Activated naive CD8-positive, alpha-beta T cell treated with anti-CD3 and anti-CD28 coated beads, Interleukin-2, amount 50 U/mL, for 24 hours (primary cell): ENCODE measurements around the gene GRPR.

Experiments
- ATAC-seq: fragments of 150-1000 bp; cut with Tn5 transposase; one replicate; pipeline ENCODE4 v1.10.0; 2021
- DNase-seq: peaks from one replicate; pipeline ENCODE4 v3.0.0; 2021
- H3K27ac Mint-ChIP-seq: one replicate; pipeline ENCODE4 v1.8.0; 2021; ENCODE audit warnings: mild to moderate bottlenecking, mixed read lengths
- H3K27me3 Mint-ChIP-seq: one replicate; pipeline ENCODE4 v1.8.0; 2021; ENCODE audit warnings: mixed read lengths
- H3K36me3 Mint-ChIP-seq: one replicate; pipeline ENCODE4 v1.8.0; 2021; ENCODE audit warnings: low read depth, mixed read lengths
- H3K4me1 Mint-ChIP-seq: one replicate; pipeline ENCODE4 v1.8.0; 2021; ENCODE audit warnings: mixed read lengths
- H3K4me3 Mint-ChIP-seq: one replicate; pipeline ENCODE4 v1.8.0; 2021; ENCODE audit warnings: mild to moderate bottlenecking, moderate library complexity, mixed read lengths
- H3K9me3 Mint-ChIP-seq: one replicate; pipeline ENCODE4 v1.8.0; 2021; ENCODE audit warnings: mixed read lengths

The GRPR gene

DNA sequence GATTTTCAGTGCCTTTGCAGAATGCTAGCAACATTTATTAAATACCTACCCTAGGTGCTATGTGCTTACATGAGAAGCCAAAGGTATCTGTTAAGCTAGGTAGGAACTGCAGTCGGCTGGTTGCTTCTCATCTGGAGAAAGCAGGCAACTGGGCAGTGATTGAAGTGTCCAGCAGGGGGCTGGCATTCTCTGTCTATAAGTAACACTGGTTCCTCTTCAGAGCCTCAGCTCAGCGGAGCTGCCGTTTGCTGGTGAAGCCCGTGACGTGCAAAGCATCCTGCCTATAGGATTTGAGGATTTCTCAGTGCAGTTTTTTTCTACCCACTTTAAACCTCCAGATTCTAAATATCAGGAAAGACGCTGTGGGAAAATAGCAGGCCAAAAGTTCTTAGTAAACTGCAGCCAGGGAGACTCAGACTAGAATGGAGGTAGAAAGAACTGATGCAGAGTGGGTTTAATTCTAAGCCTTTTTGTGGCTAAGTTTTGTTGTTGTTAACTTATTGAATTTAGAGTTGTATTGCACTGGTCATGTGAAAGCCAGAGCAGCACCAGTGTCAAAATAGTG, at the start of gene GRPR:
TSS of gene GRPR (plus strand) at position 344 of the 565 bp plus-strand sequence. CDS start 389 bp downstream, outside the sequence.
- Mint-ChIP-seq H3K36me3 (no peaks in the 10 kb centered on the region), H3K4me3 (no peak within 1 kb of the TSS), H3K27ac (no peak within 1 kb of the TSS), H3K27me3 (peaks cover 9% of the 10 kb centered on the region), H3K4me1 (peaks cover 24% of the 10 kb centered on the region), H3K9me3 (no peaks in the 10 kb centered on the region)
- DNase-seq (peak; percentile 62), ATAC-seq (peak; percentile 83)

DNA sequence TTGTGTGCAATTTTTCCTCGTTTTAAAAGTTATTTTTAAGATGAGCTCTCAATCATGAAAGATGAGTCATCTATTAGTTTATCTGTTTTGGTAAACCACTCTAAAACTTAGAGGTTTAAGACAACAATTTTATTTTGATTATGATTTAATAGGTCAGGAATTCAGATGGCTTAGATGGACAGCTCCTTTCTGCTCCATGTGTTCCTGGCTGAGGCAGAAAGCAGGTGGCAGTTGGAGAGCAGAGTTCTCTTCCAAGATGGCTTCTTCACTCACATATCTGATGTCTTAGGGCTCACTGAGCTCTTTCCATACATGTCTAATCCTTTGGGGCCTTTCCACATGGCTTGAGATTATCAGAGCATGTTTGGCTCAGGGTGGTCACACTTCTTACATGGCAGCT, 48.3 kb upstream of the GRPR start:
- Mint-ChIP-seq H3K27me3 (peaks cover 4% of the 10 kb centered on the region), H3K4me1 (no peaks in the 10 kb centered on the region), H3K9me3 (no peaks in the 10 kb centered on the region), H3K27ac (no peak overlapping the region), H3K36me3 (no peaks in the 10 kb centered on the region), H3K4me3 (no peak overlapping the region)
- ATAC-seq, result no peak
- DNase-seq, result no peak

DNA sequence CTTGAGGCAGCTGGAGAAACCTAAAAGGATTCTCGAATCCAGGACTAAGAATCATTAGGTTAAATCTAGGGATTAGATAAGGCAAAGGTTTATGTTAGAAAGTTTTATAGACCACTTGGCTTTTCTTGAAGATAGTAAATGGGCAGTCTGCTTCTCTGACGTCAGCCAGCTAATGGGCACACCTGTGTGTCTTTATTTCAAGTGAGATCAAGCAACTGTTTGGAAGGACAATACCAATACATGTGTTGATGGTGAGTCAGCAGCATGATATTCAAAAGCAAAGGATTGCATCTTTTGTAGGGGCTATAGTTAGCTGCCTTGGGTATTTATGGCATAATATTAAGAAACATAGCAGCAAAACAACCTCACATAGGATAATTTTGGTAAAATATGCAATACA, 46.5 kb upstream of the GRPR start:
- Mint-ChIP-seq H3K4me3 (no peak overlapping the region), H3K4me1 (no peaks in the 10 kb centered on the region), H3K27ac (no peak overlapping the region), H3K27me3 (peaks cover 4% of the 10 kb centered on the region), H3K36me3 (no peaks in the 10 kb centered on the region), H3K9me3 (no peaks in the 10 kb centered on the region)
- DNase-seq (no peak), ATAC-seq (no peak)

DNA sequence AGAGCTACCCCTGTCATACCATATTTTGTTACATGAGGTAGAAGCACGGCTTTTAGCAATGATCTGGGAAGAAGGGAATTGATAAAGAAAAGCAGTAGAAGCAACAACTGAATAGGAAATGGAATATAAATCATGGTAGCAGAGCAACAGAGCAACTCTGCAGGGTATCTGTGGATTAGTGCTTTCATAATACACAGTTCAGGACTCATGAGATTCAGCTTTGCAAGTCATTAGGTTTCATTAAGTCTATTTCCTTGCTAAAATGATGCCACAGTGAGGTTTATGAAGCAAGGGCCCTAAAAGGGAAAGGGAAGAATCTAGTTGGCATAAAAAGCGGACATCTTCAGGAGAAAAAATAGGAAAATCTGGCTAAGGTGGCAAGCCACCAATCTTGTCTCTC, 45.6 kb upstream of the GRPR start:
- H3K4me3 Mint-ChIP-seq, result no peak overlapping the region
- H3K9me3 Mint-ChIP-seq, result no peaks in the 10 kb centered on the region
- no peaks in the 10 kb centered on the region for H3K36me3 Mint-ChIP-seq
- peaks cover 4% of the 10 kb centered on the region for H3K27me3 Mint-ChIP-seq
- ATAC-seq, result no peak
- no peak overlapping the region for H3K27ac Mint-ChIP-seq
- H3K4me1 Mint-ChIP-seq, result no peaks in the 10 kb centered on the region
- DNase-seq, result no peak

DNA sequence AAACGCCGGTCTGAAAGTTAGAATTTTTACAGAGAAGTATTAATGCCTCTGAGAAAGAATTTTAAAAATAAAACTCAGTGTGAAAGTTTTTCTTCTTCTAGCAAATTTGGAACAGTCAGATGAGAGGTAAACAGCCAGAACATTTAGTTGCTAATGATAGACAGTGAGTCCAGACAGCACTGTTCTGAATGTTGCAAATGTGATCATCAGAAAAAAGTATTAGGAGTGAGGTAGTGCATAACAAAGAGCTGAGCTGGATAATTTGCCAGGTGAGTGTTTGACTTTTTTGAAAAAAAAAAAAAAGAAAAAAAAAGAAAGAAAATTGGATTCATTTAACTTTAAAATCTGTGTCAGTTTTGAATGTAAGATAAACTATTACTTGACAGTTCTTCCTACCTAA, 42.0 kb upstream of the GRPR start:
- Mint-ChIP-seq H3K36me3 (no peaks in the 10 kb centered on the region), H3K27me3 (no peaks in the 10 kb centered on the region), H3K27ac (no peak overlapping the region), H3K9me3 (no peaks in the 10 kb centered on the region), H3K4me1 (no peaks in the 10 kb centered on the region), H3K4me3 (no peak overlapping the region)
- no peak for ATAC-seq
- DNase-seq, result no peak

DNA sequence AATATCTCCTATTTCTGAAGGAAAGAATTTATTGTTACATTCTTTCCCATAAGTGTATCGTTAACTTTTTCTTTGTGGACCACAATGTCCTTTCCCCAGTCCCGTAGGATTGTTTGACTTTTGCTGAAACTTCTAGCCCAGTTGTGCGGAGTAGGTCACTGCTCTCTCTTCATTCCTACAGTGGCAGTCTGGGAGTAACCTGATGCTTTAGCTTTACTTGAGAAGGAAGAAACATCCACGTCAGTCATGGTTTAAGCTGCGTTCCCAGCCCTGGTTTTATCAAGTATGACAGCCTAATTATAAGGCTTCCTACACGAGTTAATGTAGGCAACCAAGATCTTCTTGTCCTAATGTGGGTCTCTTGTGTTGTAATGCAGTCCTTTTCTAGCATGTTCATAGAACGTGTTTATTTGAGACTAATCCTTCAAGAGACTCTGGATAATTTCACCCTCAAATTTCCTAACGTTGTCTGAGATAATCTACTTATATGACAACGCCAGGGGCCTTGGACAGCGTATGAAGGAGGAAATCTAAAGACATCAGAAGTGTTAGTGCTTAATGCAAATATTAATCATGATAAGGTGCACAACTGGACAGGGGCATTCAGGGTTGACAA, 40.8 kb upstream of the GRPR start:
- no peaks in the 10 kb centered on the region for H3K9me3 Mint-ChIP-seq
- no peak overlapping the region for H3K4me3 Mint-ChIP-seq
- no peaks in the 10 kb centered on the region for H3K4me1 Mint-ChIP-seq
- no peaks in the 10 kb centered on the region for H3K27me3 Mint-ChIP-seq
- no peaks in the 10 kb centered on the region for H3K36me3 Mint-ChIP-seq
- DNase-seq (no peak), ATAC-seq (no peak)
- H3K27ac Mint-ChIP-seq, result no peak overlapping the region

DNA sequence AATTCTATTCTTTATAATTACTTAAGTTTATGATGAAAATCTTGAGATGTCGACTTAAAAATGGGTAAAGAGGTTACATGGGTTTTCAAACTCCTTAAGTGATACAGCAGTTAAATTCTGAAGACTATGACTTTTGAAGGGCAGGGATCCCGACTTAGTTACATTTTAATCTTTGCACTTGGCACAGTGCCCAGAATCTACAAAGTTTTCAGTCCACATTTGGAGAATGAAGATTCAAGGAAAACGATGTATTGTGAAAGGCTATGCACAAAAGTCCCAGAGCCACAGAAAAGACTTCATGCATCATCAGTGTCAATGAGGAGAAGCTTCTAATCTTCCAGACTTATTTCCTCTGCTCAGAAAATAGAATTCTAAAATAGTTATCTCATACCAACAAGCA, 36.3 kb upstream of the GRPR start:
- no peaks in the 10 kb centered on the region for H3K9me3 Mint-ChIP-seq
- no peak for DNase-seq
- peaks cover 3% of the 10 kb centered on the region for H3K27me3 Mint-ChIP-seq
- no peak overlapping the region for H3K27ac Mint-ChIP-seq
- H3K4me3 Mint-ChIP-seq, result no peak overlapping the region
- ATAC-seq, result no peak
- no peaks in the 10 kb centered on the region for H3K36me3 Mint-ChIP-seq
- H3K4me1 Mint-ChIP-seq, result no peaks in the 10 kb centered on the region

DNA sequence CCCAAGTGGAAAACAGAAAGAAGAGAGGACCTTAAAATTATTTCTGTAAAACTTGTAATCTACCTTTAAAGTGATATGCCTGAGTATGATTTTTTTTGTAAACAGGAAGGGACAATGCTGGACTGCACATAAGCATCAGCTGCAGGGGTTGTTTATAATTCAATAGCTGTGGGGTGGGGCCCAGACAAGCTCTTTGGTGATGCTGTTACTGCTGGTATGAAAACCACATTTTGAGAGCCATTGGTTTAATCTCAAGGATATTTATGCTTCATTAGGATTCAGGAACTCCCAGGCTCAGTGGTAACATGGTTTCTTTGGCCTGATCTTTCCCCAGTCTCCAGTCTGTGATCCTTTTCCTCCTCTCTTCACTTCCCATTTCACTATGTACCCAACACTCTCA, 34.3 kb upstream of the GRPR start:
- Mint-ChIP-seq H3K4me1 (no peaks in the 10 kb centered on the region), H3K27ac (no peak overlapping the region), H3K9me3 (no peaks in the 10 kb centered on the region), H3K36me3 (no peaks in the 10 kb centered on the region), H3K4me3 (no peak overlapping the region), H3K27me3 (peaks cover 8% of the 10 kb centered on the region)
- no peak for ATAC-seq
- no peak for DNase-seq

DNA sequence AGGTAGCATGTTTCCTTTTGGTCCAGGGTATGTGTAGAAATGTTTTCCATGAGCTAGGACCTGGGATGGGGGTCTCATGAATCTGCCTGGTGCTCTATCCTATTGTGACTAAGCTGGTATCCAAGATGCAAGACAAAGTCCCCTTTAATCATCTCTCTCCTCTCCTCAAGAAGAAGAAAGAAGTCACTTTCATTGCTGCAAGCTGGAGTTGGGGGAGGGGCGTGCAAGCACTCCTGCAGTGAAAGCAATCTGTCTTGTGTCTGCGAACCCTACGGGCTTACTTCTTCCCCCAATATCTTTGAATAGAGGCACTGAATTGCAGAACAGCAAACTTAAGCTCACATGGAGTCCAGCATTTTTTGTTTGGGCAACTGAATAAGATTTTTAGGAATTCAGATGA, 27.2 kb upstream of the GRPR start:
- ATAC-seq (no peak), DNase-seq (no peak)
- no peaks in the 10 kb centered on the region for H3K36me3 Mint-ChIP-seq
- no peaks in the 10 kb centered on the region for H3K4me1 Mint-ChIP-seq
- no peak overlapping the region for H3K27ac Mint-ChIP-seq
- no peaks in the 10 kb centered on the region for H3K9me3 Mint-ChIP-seq
- peaks cover 19% of the 10 kb centered on the region for H3K27me3 Mint-ChIP-seq
- H3K4me3 Mint-ChIP-seq, result no peak overlapping the region

DNA sequence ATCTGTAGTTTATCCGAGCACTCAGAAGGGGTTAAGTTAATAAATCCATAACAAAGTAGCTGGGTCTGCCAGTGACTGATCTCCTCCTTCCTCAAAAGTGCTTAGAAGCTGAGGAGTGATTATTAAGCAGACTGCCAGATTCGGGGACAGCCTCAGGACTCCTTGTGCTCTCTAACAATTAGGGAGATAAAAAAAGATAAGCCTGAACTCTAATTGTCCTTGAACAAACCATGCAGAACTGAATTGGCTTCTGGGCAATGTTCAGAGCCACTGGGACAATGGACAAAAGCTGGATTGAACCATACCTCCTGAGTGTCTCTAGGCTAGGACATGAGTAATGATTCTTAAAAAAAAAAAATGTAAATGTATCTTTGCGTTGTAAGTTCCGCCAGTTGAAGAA, 22.7 kb upstream of the GRPR start:
- no peaks in the 10 kb centered on the region for H3K9me3 Mint-ChIP-seq
- no peaks in the 10 kb centered on the region for H3K36me3 Mint-ChIP-seq
- H3K4me3 Mint-ChIP-seq, result no peak overlapping the region
- H3K27me3 Mint-ChIP-seq, result peaks cover 6% of the 10 kb centered on the region
- no peaks in the 10 kb centered on the region for H3K4me1 Mint-ChIP-seq
- ATAC-seq, result no peak
- H3K27ac Mint-ChIP-seq, result no peak overlapping the region
- DNase-seq, result no peak

DNA sequence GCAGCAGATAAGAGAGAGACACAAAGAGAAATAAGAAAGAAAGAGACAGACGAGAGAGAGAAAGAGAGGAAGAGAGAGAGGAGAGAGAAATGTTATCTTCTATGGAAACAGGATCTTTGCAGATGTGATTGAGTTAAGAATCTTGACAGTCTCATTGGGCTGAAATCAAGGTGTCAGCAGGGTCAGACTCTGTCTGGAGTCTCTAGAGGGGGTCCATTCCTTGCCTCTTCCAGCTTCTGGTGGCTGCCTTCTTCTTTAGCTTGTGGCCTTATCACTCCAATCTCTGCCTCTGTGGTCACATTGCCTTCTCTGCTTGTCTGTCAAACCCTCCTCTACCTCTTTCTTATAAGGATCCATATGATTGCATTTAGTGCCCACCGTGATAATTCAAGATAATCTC, 21.8 kb upstream of the GRPR start:
- H3K27me3 Mint-ChIP-seq, result peaks cover 6% of the 10 kb centered on the region
- no peaks in the 10 kb centered on the region for H3K4me1 Mint-ChIP-seq
- no peak overlapping the region for H3K4me3 Mint-ChIP-seq
- no peaks in the 10 kb centered on the region for H3K36me3 Mint-ChIP-seq
- no peak for ATAC-seq
- H3K9me3 Mint-ChIP-seq, result no peaks in the 10 kb centered on the region
- DNase-seq, result no peak
- H3K27ac Mint-ChIP-seq, result no peak overlapping the region

DNA sequence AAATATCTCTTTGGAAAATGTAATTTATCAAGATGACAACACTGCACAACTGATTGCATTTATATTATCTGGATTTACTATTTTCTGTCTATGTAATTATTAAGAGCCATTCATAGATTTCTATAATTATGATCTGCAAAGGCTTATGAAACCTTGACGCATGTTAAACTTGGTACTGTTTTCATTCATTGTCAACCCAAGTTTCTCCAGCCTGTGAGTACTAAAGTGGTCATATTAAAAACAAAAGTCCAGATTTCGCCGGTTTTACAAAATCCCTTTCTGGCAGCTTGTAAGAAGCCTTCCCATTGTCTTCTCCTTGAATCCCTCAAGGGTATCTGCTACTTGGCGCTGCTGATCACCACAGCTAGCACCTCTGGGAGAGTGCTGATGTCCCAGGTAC, 19.7 kb upstream of the GRPR start:
- no peaks in the 10 kb centered on the region for H3K36me3 Mint-ChIP-seq
- H3K4me3 Mint-ChIP-seq, result no peak overlapping the region
- H3K27ac Mint-ChIP-seq, result no peak overlapping the region
- no peaks in the 10 kb centered on the region for H3K9me3 Mint-ChIP-seq
- H3K4me1 Mint-ChIP-seq, result no peaks in the 10 kb centered on the region
- no peak for DNase-seq
- ATAC-seq, result no peak
- H3K27me3 Mint-ChIP-seq, result peaks cover 3% of the 10 kb centered on the region

DNA sequence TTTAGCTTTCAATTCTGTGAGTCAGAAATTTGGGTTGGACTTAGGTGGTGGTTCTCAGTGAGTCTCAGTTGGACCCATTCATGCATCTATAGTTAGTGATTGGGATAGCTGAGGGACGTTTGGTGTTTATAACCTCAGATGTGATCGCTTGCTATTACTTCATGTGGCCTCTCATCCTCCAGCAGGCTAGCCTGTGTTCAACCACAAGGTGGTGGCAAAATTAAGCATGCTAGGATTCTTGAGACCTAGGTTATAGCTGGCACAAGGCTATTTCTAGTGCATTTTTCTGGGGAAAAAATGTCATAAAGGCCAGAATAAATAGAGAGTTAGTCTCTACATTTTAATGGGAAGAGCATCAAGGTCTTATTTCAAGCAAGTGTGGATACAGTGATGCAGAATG, 10.9 kb upstream of the GRPR start:
- H3K4me1 Mint-ChIP-seq, result no peaks in the 10 kb centered on the region
- no peak for ATAC-seq
- DNase-seq, result no peak
- no peak overlapping the region for H3K27ac Mint-ChIP-seq
- no peaks in the 10 kb centered on the region for H3K36me3 Mint-ChIP-seq
- H3K4me3 Mint-ChIP-seq, result no peak overlapping the region
- H3K27me3 Mint-ChIP-seq, result no peaks in the 10 kb centered on the region
- peaks cover under 1% of the 10 kb centered on the region for H3K9me3 Mint-ChIP-seq

DNA sequence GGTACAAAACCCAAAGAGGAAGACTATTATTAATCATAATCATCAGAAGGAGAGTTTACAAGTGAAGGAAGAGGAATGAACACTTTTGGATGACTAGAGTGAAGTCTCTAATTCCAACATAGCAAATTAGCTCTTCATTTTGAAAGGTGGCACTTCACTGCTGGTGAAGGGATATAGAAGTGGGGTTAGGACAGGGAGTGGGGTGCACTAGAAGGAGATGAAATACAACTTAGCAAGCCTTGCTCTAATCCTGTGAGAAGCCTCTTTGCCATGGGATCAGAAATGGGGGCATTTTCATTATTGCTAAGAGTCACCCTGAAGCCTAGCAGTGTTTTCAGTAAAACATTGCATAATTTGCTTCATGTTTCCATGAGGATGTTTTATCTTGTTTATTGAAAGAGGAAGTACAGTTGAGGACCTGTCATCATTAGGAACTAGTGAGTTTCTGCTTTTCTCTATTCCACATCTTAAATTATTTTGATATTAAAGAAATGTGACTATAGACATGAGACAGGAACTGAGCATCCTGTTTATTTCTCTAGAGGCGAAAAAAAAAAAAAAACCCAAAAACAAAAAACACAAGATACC, 9.3 kb upstream of the GRPR start:
- H3K27me3 Mint-ChIP-seq, result no peaks in the 10 kb centered on the region
- H3K27ac Mint-ChIP-seq, result no peak overlapping the region
- H3K36me3 Mint-ChIP-seq, result no peaks in the 10 kb centered on the region
- DNase-seq, result no peak
- peaks cover 4% of the 10 kb centered on the region for H3K9me3 Mint-ChIP-seq
- ATAC-seq, result no peak
- H3K4me1 Mint-ChIP-seq, result peaks cover 5% of the 10 kb centered on the region
- H3K4me3 Mint-ChIP-seq, result no peak overlapping the region

DNA sequence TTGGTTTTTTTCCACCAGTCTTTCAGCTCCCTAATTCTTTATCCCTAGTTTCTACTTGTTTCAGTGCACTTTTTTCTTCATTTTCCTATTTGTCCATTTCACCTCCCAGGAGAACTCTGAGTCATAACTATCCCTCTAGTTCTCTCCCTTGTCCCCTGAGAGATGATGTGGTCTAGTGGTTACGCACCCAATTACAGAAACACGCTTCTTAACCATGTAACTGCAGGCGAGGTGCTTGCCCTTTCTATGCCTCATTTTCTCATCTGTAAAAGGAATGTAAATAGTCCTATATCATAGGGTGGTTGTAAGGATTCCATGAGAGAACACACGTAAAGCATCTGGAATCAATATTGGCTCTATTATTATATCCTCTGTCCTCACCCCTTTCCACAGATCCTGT, 8.8 kb upstream of the GRPR start:
- DNase-seq (no peak), ATAC-seq (no peak)
- H3K27ac Mint-ChIP-seq, result no peak overlapping the region
- H3K9me3 Mint-ChIP-seq, result peaks cover 4% of the 10 kb centered on the region
- H3K27me3 Mint-ChIP-seq, result no peaks in the 10 kb centered on the region
- no peak overlapping the region for H3K4me3 Mint-ChIP-seq
- H3K36me3 Mint-ChIP-seq, result no peaks in the 10 kb centered on the region
- peaks cover 11% of the 10 kb centered on the region for H3K4me1 Mint-ChIP-seq
